Neuronal stem cell (in vitro differentiated cells): Measurements from ENCODE around the gene GPR132.

ENCODE experiments used
- DNase-seq: peaks from one replicate; pipeline ENCODE4 v3.0.0-alpha.2; 2013; ENCODE audit warnings: low spot score
- H2AFZ ChIP-seq: one replicate; pipeline ENCODE4 v1.6.1; 2013; ENCODE audit warnings: mild to moderate bottlenecking, low read length, inconsistent platforms
- H2AK5ac ChIP-seq: 2 replicates; pipeline ENCODE4 v1.6.1; 2013; ENCODE audit warnings: low read depth, mild to moderate bottlenecking, inconsistent platforms, low read length, moderate library complexity, mixed read lengths
- H2BK120ac ChIP-seq: 2 replicates; pipeline ENCODE4 v1.6.1; 2013; ENCODE audit warnings: low read depth, mild to moderate bottlenecking, inconsistent platforms, low read length, moderate library complexity, mixed read lengths
- H2BK12ac ChIP-seq: one replicate; pipeline ENCODE4 v1.6.1; 2013; ENCODE audit warnings: low read length, inconsistent platforms
- H2BK15ac ChIP-seq: 2 replicates; pipeline ENCODE4 v1.6.1; 2013; ENCODE audit warnings: mild to moderate bottlenecking, low read length, inconsistent platforms, mixed read lengths
- H2BK5ac ChIP-seq: one replicate; pipeline ENCODE4 v1.6.1; 2013; ENCODE audit warnings: inconsistent platforms, mild to moderate bottlenecking, low read length, moderate library complexity
- H3K14ac ChIP-seq: one replicate; pipeline ENCODE4 v1.6.1; 2013; ENCODE audit warnings: low read length, inconsistent platforms
- H3K18ac ChIP-seq: 2 replicates; pipeline ENCODE4 v1.6.1; 2013; ENCODE audit warnings: low read length, inconsistent platforms
- H3K23ac ChIP-seq: 2 replicates; pipeline ENCODE4 v1.6.1; 2013; ENCODE audit warnings: low read depth, mild to moderate bottlenecking, mixed read lengths, low read length, inconsistent platforms; ENCODE audit not compliant: poor library complexity
- H3K27ac ChIP-seq: replicated peaks from 3 replicates; pipeline ENCODE4 v1.5.1; 2013; ENCODE audit warnings: low read length, inconsistent platforms
- H3K27me3 ChIP-seq, 3 experiments: 2 replicates each; pipeline ENCODE4 v1.6.1; 2013; ENCODE audit warnings: low read length in 3 of 3, mild to moderate bottlenecking in 2 of 3, inconsistent platforms in 1 of 3, low read depth in 1 of 3, mixed read lengths in 1 of 3, moderate library complexity in 1 of 3; ENCODE audit not compliant: control insufficient read depth in 3 of 3, insufficient read depth in 3 of 3
- H3K36me3 ChIP-seq, 2 donors: replicated peaks in 1 of 2; 2 replicates each; pipeline ENCODE4 v1.6.1; 2013; ENCODE audit warnings: low read length in 2 of 2; ENCODE audit not compliant: control insufficient read depth in 2 of 2, insufficient read depth in 2 of 2
- H3K4ac ChIP-seq: 2 replicates; pipeline ENCODE4 v1.6.1; 2013; ENCODE audit warnings: inconsistent platforms, mild to moderate bottlenecking, low read length, moderate library complexity
- H3K4me1 ChIP-seq, 2 donors: 1 replicate in 1 of 2; 2 replicates in 1 of 2; pipeline ENCODE4 v1.6.1; 2013; ENCODE audit warnings: low read length in 2 of 2, low read depth in 1 of 2; ENCODE audit not compliant: control insufficient read depth in 2 of 2, insufficient read depth in 1 of 2
- H3K4me2 ChIP-seq: one replicate; pipeline ENCODE4 v1.6.1; 2013; ENCODE audit warnings: mild to moderate bottlenecking, low read length, inconsistent platforms; ENCODE audit not compliant: insufficient read depth, poor library complexity, severe bottlenecking
- H3K4me3 ChIP-seq, 2 donors: 2 replicates each; pipeline ENCODE4 v1.5.1; 2013; ENCODE audit warnings: low read length in 2 of 2, mild to moderate bottlenecking in 2 of 2, inconsistent platforms in 1 of 2, moderate library complexity in 1 of 2
- H3K79me1 ChIP-seq: one replicate; pipeline ENCODE4 v1.6.1; 2013; ENCODE audit warnings: low read depth, mild to moderate bottlenecking, inconsistent platforms, low read length, moderate library complexity
- H3K9ac ChIP-seq: one replicate; pipeline ENCODE4 v1.6.1; 2013; ENCODE audit warnings: mild to moderate bottlenecking, low read depth, low read length, inconsistent platforms; ENCODE audit not compliant: poor library complexity
- H3K9me3 ChIP-seq, 2 donors: replicated peaks in 1 of 2; 2 replicates each; pipeline versions ENCODE3 to v1.6.1; 2013; ENCODE audit warnings: low read length in 2 of 2, mild to moderate bottlenecking in 2 of 2, inconsistent platforms in 1 of 2, low read depth in 1 of 2, mixed read lengths in 1 of 2, moderate library complexity in 1 of 2; ENCODE audit not compliant: control insufficient read depth in 2 of 2, insufficient read depth in 1 of 2
- H4K8ac ChIP-seq: one replicate; pipeline ENCODE4 v1.6.1; 2013; ENCODE audit warnings: low read depth, mild to moderate bottlenecking, inconsistent platforms, low read length, moderate library complexity
- H4K91ac ChIP-seq: one replicate; pipeline ENCODE4 v1.6.1; 2013; ENCODE audit warnings: low read length, low read depth, mild to moderate bottlenecking, inconsistent platforms; ENCODE audit not compliant: poor library complexity
- WGBS, 2 donors: extraction: QIAGEN DNeasy Blood & Tissue Kit; methylation state at CpG; one replicate each; pipeline ENCODE4 v1.1.7; 2013; ENCODE audit warnings: missing lambda C conversion rate in 2 of 2, mixed read lengths in 1 of 2; ENCODE audit not compliant: insufficient read length in 2 of 2, insufficient replicate concordance in 1 of 2; ENCODE audit errors: extremely low coverage in 2 of 2; 5-methylcytosine and 5-hydroxymethylcytosine counted together

The GPR132 gene

GRCh38 chr14:105100910-105101309, 35.7 kb upstream of the GPR132 start:
- H3K4me1 ChIP-seq = no peaks in the 10 kb centered on the region
- WGBS, 2 donors = no CpG with 5 or more reads among the region's 4 CpGs

GRCh38 chr14:105099778-105100177, 34.5 kb upstream of the GPR132 start:
- H3K4me2 ChIP-seq = no peak overlapping the region
- DNase-seq = no peak
- H3K14ac ChIP-seq = no peak overlapping the region
- H3K27ac ChIP-seq = no peak overlapping the region
- peaks cover 13 to 15% of the 10 kb centered on the region in 2 donors for H3K9me3 ChIP-seq
- H2BK12ac ChIP-seq = no peak overlapping the region
- H2BK15ac ChIP-seq = no peak overlapping the region
- no peak overlapping the region for H2BK5ac ChIP-seq
- no peak overlapping the region for H2AFZ ChIP-seq
- no peak overlapping the region for H3K18ac ChIP-seq
- no peaks in the 10 kb centered on the region for H3K4me1 ChIP-seq
- H2BK120ac ChIP-seq = no peak overlapping the region
- no peak overlapping the region for H3K23ac ChIP-seq
- H3K4me3 ChIP-seq = no peak overlapping the region
- H3K79me1 ChIP-seq = no peaks in the 10 kb centered on the region
- H4K8ac ChIP-seq = no peak overlapping the region
- H4K91ac ChIP-seq = no peak overlapping the region
- H2AK5ac ChIP-seq = no peak overlapping the region
- no peak overlapping the region for H3K4ac ChIP-seq
- no CpG with 5 or more reads among the region's 6 CpGs for WGBS, 2 donors
- H3K27me3 ChIP-seq = peaks cover 0 to 25% (median 0%) of the 10 kb centered on the region in 3 experiments
- H3K9ac ChIP-seq = no peak overlapping the region
- H3K36me3 ChIP-seq = no peaks in the 10 kb centered on the region

More at GRCh38 chr14:105100910-105101309, 35.7 kb upstream of the GPR132 start:
- no peak overlapping the region for H4K91ac ChIP-seq
- H3K4me2 ChIP-seq = no peak overlapping the region
- H3K4ac ChIP-seq = no peak overlapping the region
- H2AFZ ChIP-seq = no peak overlapping the region
- no peak overlapping the region for H3K18ac ChIP-seq
- H3K14ac ChIP-seq = no peak overlapping the region
- H2BK120ac ChIP-seq = no peak overlapping the region
- no peak overlapping the region for H2BK5ac ChIP-seq
- H2AK5ac ChIP-seq = no peak overlapping the region
- H2BK15ac ChIP-seq = no peak overlapping the region
- peaks cover 13 to 15% of the 10 kb centered on the region in 2 donors for H3K9me3 ChIP-seq
- no peak overlapping the region for H3K4me3 ChIP-seq
- H3K27ac ChIP-seq = no peak overlapping the region
- no peak overlapping the region for H3K9ac ChIP-seq
- peaks cover 0 to 13% (median 0%) of the 10 kb centered on the region in 3 experiments for H3K27me3 ChIP-seq
- no peaks in the 10 kb centered on the region for H3K79me1 ChIP-seq
- no peak for DNase-seq
- H4K8ac ChIP-seq = no peak overlapping the region
- no peak overlapping the region for H2BK12ac ChIP-seq
- no peaks in the 10 kb centered on the region for H3K36me3 ChIP-seq
- H3K23ac ChIP-seq = no peak overlapping the region

- DNase-seq = no peak
- H2BK120ac ChIP-seq = no peak overlapping the region
- H2BK5ac ChIP-seq = no peak overlapping the region
- no peak overlapping the region for H3K27ac ChIP-seq
- no peak overlapping the region for H3K18ac ChIP-seq
- no peak overlapping the region for H3K4ac ChIP-seq
- no peak overlapping the region for H3K23ac ChIP-seq
- no peak overlapping the region for H2AK5ac ChIP-seq
- peaks cover 3 to 7% of the 10 kb centered on the region in 2 donors for H3K4me1 ChIP-seq
- no peak overlapping the region for H3K9ac ChIP-seq
- H2BK15ac ChIP-seq = no peak overlapping the region
- H2AFZ ChIP-seq = no peak overlapping the region
- H4K91ac ChIP-seq = no peak overlapping the region
- no CpG with 5 or more reads among the region's 8 CpGs for WGBS, 2 donors
- peaks cover 3% of the 10 kb centered on the region for H3K79me1 ChIP-seq
- H3K4me2 ChIP-seq = no peak overlapping the region
- peaks cover 0 to 38% (median 8%) of the 10 kb centered on the region in 3 experiments for H3K27me3 ChIP-seq
- H3K4me3 ChIP-seq = no peak overlapping the region
- H4K8ac ChIP-seq = no peak overlapping the region
- H3K36me3 ChIP-seq = no peaks in the 10 kb centered on the region
- peaks cover 15 to 20% of the 10 kb centered on the region in 2 donors for H3K9me3 ChIP-seq
- no peak overlapping the region for H3K14ac ChIP-seq
- no peak overlapping the region for H2BK12ac ChIP-seq
Measured at GRCh38 chr14:105098316-105098715, 33.1 kb upstream of the GPR132 start.

GRCh38 chr14:105097794-105098127, 32.5 kb upstream of the GPR132 start:
- Histone ChIP-seq H3K36me3 (no peaks in the 10 kb centered on the region), H2BK120ac (no peak overlapping the region), H4K8ac (no peak overlapping the region), H3K4me1 (peaks cover 6 to 9% of the 10 kb centered on the region in 2 donors), H3K79me1 (peaks cover 3% of the 10 kb centered on the region), H3K18ac (peak overlapping the region; percentile 67), H4K91ac (peak overlapping the region; percentile 40), H3K4ac (peak overlapping the region; percentile 29), H2BK15ac (no peak overlapping the region), H3K14ac (peak overlapping the region; percentile 58), H3K4me2 (no peak overlapping the region), H2BK12ac (peak overlapping the region; percentile 89), H3K9ac (peak overlapping the region; percentile 30), H2BK5ac (no peak overlapping the region), H3K23ac (peak overlapping the region; percentile 92), H2AK5ac (peak overlapping the region; percentile 60), H3K4me3 (no peak overlapping the region), H3K27me3 (peaks cover 0 to 40% (median 11%) of the 10 kb centered on the region in 3 experiments), H3K9me3 (peaks cover 15 to 20% of the 10 kb centered on the region in 2 donors), H2AFZ (no peak overlapping the region), H3K27ac (no peak overlapping the region)
- no peak for DNase-seq
- WGBS, 2 donors = no CpG with 5 or more reads among the region's 7 CpGs
